Transverse colon (tissue), 4 donors: ENCODE data around the gene GRK6. TPM values are rescaled to one million over a fixed set of nuclear protein-coding genes. Genes with fewer than 3 reads are reported as not detected.
"Not testable (repeated sequence)": the region's sequence is repeated elsewhere in the genome, so short reads cannot be mapped to it uniquely, and the experiment has no call there.

ENCODE experiments used
- DNase-seq: peaks from one replicate; pipeline ENCODE4 v3.0.0-alpha.2; 2019
- H3K27ac ChIP-seq, 4 donors: fragments of 200-600 bp; sonication (generic); 2 replicates each; pipeline ENCODE4 v1.5.1; 2016 to 2018; ENCODE audit warnings: inconsistent platforms in 4 of 4
- H3K27me3 ChIP-seq: fragments of 200-600 bp; sonication (generic); 2 replicates; pipeline ENCODE4 v1.5.1; 2017; ENCODE audit warnings: inconsistent platforms
- H3K36me3 ChIP-seq, 4 donors: fragments of 200-600 bp; sonication (generic); 2 replicates each; pipeline ENCODE4 v1.5.1; 2017 to 2019; ENCODE audit warnings: inconsistent platforms in 4 of 4
- H3K4me1 ChIP-seq, 4 donors: fragments of 200-600 bp; sonication (generic); 2 replicates each; pipeline ENCODE4 v1.5.1; 2017 to 2020; ENCODE audit warnings: inconsistent platforms in 4 of 4
- H3K4me3 ChIP-seq, 4 donors: fragments of 200-600 bp; sonication (generic); 1 replicate in 1 of 4; 2 replicates in 3 of 4; pipeline versions ENCODE4 v1.5.1 to v1.6.1; 2017 to 2019; ENCODE audit warnings: inconsistent platforms in 4 of 4
- H3K9me3 ChIP-seq, 2 donors: fragments of 200-600 bp; sonication (generic); 2 replicates each; pipeline ENCODE4 v1.5.1; 2017 to 2019; ENCODE audit warnings: inconsistent platforms in 2 of 2
- EP300 ChIP-seq: sonication (generic); formaldehyde crosslinking; IDR thresholded peaks from one replicate; pipeline ENCODE4 v1.6.1; 2017; ENCODE audit warnings: antibody characterized with exemption, low read depth
- POLR2A ChIP-seq: fragments of 450-650 bp; IDR thresholded peaks from one replicate; pipeline ENCODE4 v1.6.1; 2016; ENCODE audit warnings: antibody characterized with exemption, mild to moderate bottlenecking, moderate library complexity
- POLR2AphosphoS5 ChIP-seq, 3 donors: sonication (generic); formaldehyde crosslinking; IDR thresholded peaks; one replicate each; pipeline ENCODE4 v1.6.1; 2016; ENCODE audit warnings: antibody characterized with exemption in 3 of 3
- WGBS, 2 donors: methylation state at CpG; one replicate each; pipeline ENCODE4 v1.1.5; 2018; ENCODE audit warnings: low coverage in 1 of 2; 5-methylcytosine and 5-hydroxymethylcytosine counted together
- in situ Hi-C, 4 donors: fragments of 200-750 bp; cut with MboI; loops; one replicate each; pipeline versions ENCODE4 v1.15.0 to v1.15.1; 2017; ENCODE audit warnings: low sequenced_read_pairs in 3 of 4, low pct_ligation_motif_present in 1 of 4, low pct_unique_long_range_greater_than_20kb in 1 of 4
- intact Hi-C: fragments of 100-400 bp; cut with DNase I; formaldehyde crosslinking; loops from one replicate; pipeline ENCODE4 v1.15.1; 2023; ENCODE audit warnings: low total_unique reads
- total RNA-seq, 4 donors: library from RNA; depleted of rRNA; stranded (reverse); fragments of >200 nt; gene quantifications; one replicate each; pipeline ENCODE4 v1.1.0, GENCODE V29; 2016
- TF ChIP-seq, protein P1 (sequence below), 5 experiments: fragments of 200-600 bp in 3 of 5; fragments of 450-650 bp in 2 of 5; sonication (generic) in 3 of 5; IDR thresholded peaks; 1 replicate in 2 of 5; 2 replicates in 3 of 5; pipeline ENCODE4 v1.5.1; 2016 to 2017; ENCODE audit warnings: antibody characterized with exemption in 5 of 5, inconsistent platforms in 3 of 5, mild to moderate bottlenecking in 2 of 5, moderate library complexity in 1 of 5

Gene GRK6
- total RNA-seq, 4 donors from 2014 or later: 21.5 to 40.5 (median 36.4) TPM

DNA sequence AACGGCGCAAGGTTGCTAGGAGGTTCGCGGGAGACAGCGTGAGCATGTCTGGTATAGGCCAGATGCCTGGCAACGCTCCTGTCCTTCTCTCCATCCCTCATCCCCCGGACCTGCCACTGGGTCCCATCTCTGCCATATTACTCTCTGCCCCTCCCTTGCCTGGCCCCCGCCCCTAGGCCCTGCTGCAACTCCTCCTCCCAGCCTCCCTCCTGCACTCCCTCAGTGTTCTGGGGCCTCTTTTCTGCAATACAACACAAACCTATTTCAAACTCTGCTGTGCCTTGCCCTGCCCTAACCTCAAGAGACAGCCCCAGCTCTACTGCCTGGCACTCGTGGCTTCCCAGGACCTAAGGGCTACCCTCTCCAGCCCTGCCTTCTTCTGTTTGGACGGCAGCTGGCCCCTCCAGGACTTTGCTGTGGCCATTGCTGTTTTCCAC, 55.9 kb downstream of the GRK6 start:
- no peak overlapping the region for H3K4me3 ChIP-seq
- 82 to 91% methylated on average over 7 to 10 of the region's 10 CpGs for WGBS, 2 donors
- in situ Hi-C loops (no loop called here), intact Hi-C loops (no loop called here)
- H3K27ac ChIP-seq: peak overlapping the region; percentile 72 to 91 (median 78)
- no peak for DNase-seq
- H3K9me3 ChIP-seq: no peaks in the 10 kb centered on the region
- TF ChIP-seq, protein P1, sequence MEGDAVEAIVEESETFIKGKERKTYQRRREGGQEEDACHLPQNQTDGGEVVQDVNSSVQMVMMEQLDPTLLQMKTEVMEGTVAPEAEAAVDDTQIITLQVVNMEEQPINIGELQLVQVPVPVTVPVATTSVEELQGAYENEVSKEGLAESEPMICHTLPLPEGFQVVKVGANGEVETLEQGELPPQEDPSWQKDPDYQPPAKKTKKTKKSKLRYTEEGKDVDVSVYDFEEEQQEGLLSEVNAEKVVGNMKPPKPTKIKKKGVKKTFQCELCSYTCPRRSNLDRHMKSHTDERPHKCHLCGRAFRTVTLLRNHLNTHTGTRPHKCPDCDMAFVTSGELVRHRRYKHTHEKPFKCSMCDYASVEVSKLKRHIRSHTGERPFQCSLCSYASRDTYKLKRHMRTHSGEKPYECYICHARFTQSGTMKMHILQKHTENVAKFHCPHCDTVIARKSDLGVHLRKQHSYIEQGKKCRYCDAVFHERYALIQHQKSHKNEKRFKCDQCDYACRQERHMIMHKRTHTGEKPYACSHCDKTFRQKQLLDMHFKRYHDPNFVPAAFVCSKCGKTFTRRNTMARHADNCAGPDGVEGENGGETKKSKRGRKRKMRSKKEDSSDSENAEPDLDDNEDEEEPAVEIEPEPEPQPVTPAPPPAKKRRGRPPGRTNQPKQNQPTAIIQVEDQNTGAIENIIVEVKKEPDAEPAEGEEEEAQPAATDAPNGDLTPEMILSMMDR (IDR thresholded peaks at IDR 0.05): no peak
- TF ChIP-seq POLR2A (no peak), POLR2AphosphoS5 (IDR thresholded peaks at IDR 0.05) (no peak)
- peaks cover 17 to 45% (median 24%) of the 10 kb centered on the region in 4 donors for H3K4me1 ChIP-seq
- no peaks in the 10 kb centered on the region for H3K36me3 ChIP-seq
- no peaks in the 10 kb centered on the region for H3K27me3 ChIP-seq

- peak overlapping the region in 3 of 4 donors; percentile 72 to 91 (median 82) for H3K27ac ChIP-seq
- H3K27me3 ChIP-seq: no peaks in the 10 kb centered on the region
- WGBS, 2 donors: 97 to 100% methylated on average over 2 to 9 of the region's 9 CpGs
- intact Hi-C loops (no loop called here), in situ Hi-C loops (no loop called here)
- no peak for DNase-seq
- no peaks in the 10 kb centered on the region for H3K36me3 ChIP-seq
- H3K4me3 ChIP-seq: no peak overlapping the region
- peaks cover 16 to 42% (median 24%) of the 10 kb centered on the region in 4 donors for H3K4me1 ChIP-seq
- no peaks in the 10 kb centered on the region for H3K9me3 ChIP-seq
- TF ChIP-seq EP300 (no peak), POLR2AphosphoS5 (IDR thresholded peaks at IDR 0.05) (no peak), POLR2A (no peak)
- TF ChIP-seq, protein P1 (IDR thresholded peaks at IDR 0.05): no peak
These were observed 56.6 kb downstream of the GRK6 start for GRCh38 chr5:177483042-177483441.

- Histone ChIP-seq H3K4me3 (no peak overlapping the region), H3K9me3 (no peaks in the 10 kb centered on the region), H3K27ac (peak overlapping the region in 3 of 4 donors; percentile 41 to 91 (median 72)), H3K36me3 (no peaks in the 10 kb centered on the region), H3K27me3 (no peaks in the 10 kb centered on the region), H3K4me1 (peaks cover 10 to 30% (median 16%) of the 10 kb centered on the region in 4 donors)
- DNase-seq: no peak
- in situ Hi-C loops: no loop called here
- WGBS, 2 donors: 75% methylated on average over 22 of the region's 22 CpGs; no CpG with 5 or more reads in 1 of the 2 donors
- no peak for TF ChIP-seq POLR2AphosphoS5 (IDR thresholded peaks at IDR 0.05)
- TF ChIP-seq EP300: no peak
- TF ChIP-seq POLR2A: no peak
- TF ChIP-seq, protein P1 (IDR thresholded peaks at IDR 0.05): no peak
- intact Hi-C loops: no loop called here
These were observed 57.8 kb downstream of the GRK6 start for GRCh38 chr5:177483994-177484901.

DNA sequence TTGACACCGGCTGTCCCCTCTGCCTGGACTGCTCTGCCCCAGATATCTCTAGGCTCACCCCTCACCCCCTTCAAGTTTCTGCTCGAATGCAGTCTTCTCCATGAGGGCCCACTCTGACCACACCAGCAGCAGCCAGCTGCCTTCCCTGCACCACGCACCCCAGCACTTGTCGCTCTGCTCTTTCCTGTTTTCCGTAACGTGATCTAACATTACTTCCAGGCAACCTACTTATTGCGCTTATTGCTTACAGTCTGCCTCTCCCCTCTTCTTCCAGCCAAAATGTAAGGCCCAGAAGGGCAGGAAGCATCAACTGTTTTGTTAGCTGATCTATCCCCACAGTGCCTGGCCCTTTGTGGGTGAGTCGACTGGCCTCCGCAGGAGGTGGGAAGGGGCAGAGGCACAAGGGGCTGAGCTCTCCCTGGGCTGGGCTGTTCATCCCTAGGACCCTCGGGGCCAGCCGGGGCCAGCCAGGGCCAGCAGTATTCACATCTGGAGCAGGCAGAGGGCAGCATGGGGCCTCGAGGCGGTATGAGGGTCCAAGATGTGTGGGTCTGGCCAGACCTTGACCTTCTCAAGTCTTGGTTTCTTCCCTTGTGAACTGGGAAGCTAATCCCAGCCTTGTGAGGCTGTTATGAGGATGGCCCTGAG, 58.5 kb downstream of the GRK6 start:
- WGBS, 2 donors: 47 to 79% methylated on average over 5 to 13 of the region's 13 CpGs
- in situ Hi-C loops: no loop called here
- Histone ChIP-seq H3K27me3 (no peaks in the 10 kb centered on the region), H3K9me3 (no peaks in the 10 kb centered on the region), H3K27ac (peak overlapping the region in 3 of 4 donors; percentile 22 to 91 (median 41)), H3K4me1 (peaks cover 7 to 30% (median 15%) of the 10 kb centered on the region in 4 donors), H3K4me3 (no peak overlapping the region), H3K36me3 (no peaks in the 10 kb centered on the region)
- intact Hi-C loops: no loop called here
- DNase-seq: no peak
- no peak for TF ChIP-seq POLR2A
- TF ChIP-seq, protein P1 (IDR thresholded peaks at IDR 0.05): no peak
- TF ChIP-seq POLR2AphosphoS5 (IDR thresholded peaks at IDR 0.05): no peak
- TF ChIP-seq EP300: no peak

- 100% methylated on average over 3 of the region's 3 CpGs; no CpG with 5 or more reads in 1 of the 2 donors for WGBS, 2 donors
- in situ Hi-C loops, H3K27me3 ChIP-seq, intact Hi-C loops, H3K9me3 ChIP-seq, DNase-seq, H3K36me3 ChIP-seq, H3K4me3 ChIP-seq: not testable (repeated sequence)
- peak overlapping the region in 2 of 4 donors; percentile 15 to 91 for H3K27ac ChIP-seq
- H3K4me1 ChIP-seq: peaks cover 3 to 26% (median 15%) of the 10 kb centered on the region in 4 donors
These were observed 59.3 kb downstream of the GRK6 start for GRCh38 chr5:177485753-177486152.
